Left cardiac atrium (tissue), 4 donors: ENCODE results near the gene FPR1. TPM values are rescaled to one million over a fixed set of nuclear protein-coding genes. Genes with fewer than 3 reads are reported as not detected.
"Not testable (repeated sequence)": the region's sequence is repeated elsewhere in the genome, so short reads cannot be mapped to it uniquely, and the experiment has no call there.

Experiments used
- ATAC-seq, 2 donors: fragments of 200-7000 bp; cut with Tn5 transposase; one replicate each; pipeline ENCODE4 v1.9.1; 2020; ENCODE audit warnings: mild to moderate bottlenecking in 2 of 2, moderate library complexity in 2 of 2
- DNase-seq: peaks from one replicate; pipeline ENCODE4 v3.0.0-alpha.2; 2020
- intact Hi-C, 2 donors: fragments of 100-400 bp; cut with DNase I; formaldehyde crosslinking; loops; one replicate each; pipeline versions ENCODE4 v1.14.1 to v1.15.1; 2022 to 2023
- total RNA-seq, 2 donors: library from RNA; stranded (reverse); fragmentation: NEBNext Ultra II Directional; extraction: Animal tissue kit (Norgen Biotek cat#: 25700); gene quantifications; one replicate each; pipeline ENCODE4 v1.2.1, GENCODE V29; 2021
- donor health status: DM: no; HTN: yes; CAD: no.
- donor health status: DM: no; HTN: yes; CAD: no; lungs with severe emphysema.
- donor health status: DM: yes; HTN: yes; CAD: no.
- donor health status: Dilated cardiomyopathy.

FPR1 gene
- total RNA-seq, 2 donors from 2014 or later: 12.9 to 14.5 TPM

DNA sequence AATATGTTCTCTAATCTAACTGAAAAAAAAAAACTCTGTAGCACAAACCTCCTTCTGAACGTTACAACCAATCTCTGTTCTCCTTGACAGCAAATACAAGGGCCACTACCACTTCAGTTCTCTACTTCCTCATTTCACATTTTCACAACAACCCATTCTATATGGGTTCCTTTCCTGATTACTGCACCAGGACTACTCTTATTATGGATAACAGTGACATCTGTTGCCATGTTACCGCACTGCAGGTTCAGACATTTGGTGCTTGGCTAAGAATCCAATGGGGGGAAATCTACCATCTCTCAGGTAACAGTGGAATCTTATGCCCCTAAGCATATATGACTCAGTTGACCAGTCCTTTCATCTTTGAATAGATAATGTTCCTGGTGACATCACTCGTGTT, 31.7 kb upstream of the FPR1 start:
- ATAC-seq: peak in 1 of 2 donors; percentile 11
- no peak for DNase-seq
- intact Hi-C loops: loop anchor here in 1 of 2 donors (10.0 kb wide), 1 partner anchor 69 kb away; no protein-coding TSS in a partner anchor

DNA sequence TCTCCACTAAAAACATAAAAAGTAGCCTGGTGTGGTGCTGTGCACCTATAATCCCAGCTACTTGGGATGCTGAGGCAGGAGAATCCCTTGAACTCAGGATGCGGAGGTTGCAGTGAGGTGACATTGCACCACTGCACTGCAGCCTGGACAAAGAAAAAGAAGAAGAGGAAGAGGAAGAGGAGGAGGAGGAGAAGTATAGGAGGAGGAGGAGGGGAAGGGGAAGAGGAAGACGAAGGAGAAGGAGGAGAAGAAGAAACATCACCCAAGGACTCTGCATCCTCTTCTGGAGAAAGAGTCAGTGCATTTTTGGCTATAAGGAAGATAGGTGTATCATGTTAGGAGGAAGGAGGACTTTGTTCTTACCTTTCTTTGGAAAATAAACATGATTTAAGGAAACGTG, 30.3 kb upstream of the FPR1 start:
- intact Hi-C loops: loop anchor here in 1 of 2 donors (10.0 kb wide), 1 partner anchor 67 kb away; no protein-coding TSS in a partner anchor
- no peak for DNase-seq

DNA sequence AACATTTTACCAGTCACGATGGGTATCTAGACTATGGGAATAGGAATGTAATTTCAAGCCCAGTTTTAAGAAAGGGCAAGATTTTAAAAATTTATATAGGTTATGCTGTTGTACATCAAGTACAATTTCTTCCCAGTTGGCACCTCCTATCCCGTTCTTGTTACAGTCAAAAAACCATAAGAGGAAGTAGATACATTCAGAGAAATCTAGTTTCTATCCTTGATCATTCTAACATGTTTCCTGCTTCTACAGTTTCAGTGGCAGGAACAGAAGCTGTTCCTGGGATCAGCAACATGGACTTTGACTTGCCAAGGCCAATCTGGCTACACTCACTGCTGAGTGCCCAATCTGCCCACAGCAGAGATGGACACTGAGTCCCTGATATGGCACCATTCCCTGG, 28.6 kb upstream of the FPR1 start:
- ATAC-seq (no peak), DNase-seq (no peak)
- intact Hi-C loops: loop anchor here in 1 of 2 donors (10.0 kb wide), 1 partner anchor 65 kb away; no protein-coding TSS in a partner anchor

More for the DNA sequence above, 30.3 kb upstream of the FPR1 start:
- no peak for ATAC-seq

DNA sequence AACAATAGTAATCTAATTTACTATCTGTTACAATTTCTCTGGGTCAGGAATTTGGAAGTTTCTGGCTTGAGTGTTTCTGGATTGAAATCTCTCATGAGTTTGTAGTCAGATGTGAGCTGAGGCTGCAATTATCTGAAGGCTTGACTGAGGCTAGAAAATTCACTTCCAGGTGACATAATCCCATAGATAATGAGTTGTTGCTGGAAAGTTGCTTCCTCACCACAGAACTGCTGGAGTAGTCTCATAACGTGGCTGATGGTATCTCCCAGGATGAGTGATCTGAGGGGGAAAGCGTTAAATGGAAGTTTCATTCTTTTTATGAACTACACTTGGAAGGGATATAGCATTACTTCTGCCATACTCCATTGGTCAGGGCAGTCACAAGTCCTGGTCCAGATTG, 28.0 kb upstream of the FPR1 start:
- no peak for DNase-seq
- no peak for ATAC-seq
- intact Hi-C loops: loop anchor here in 1 of 2 donors (5.0 to 10.0 kb wide), 2 partner anchors 65 to 307 kb away; no protein-coding TSS in a partner anchor

DNA sequence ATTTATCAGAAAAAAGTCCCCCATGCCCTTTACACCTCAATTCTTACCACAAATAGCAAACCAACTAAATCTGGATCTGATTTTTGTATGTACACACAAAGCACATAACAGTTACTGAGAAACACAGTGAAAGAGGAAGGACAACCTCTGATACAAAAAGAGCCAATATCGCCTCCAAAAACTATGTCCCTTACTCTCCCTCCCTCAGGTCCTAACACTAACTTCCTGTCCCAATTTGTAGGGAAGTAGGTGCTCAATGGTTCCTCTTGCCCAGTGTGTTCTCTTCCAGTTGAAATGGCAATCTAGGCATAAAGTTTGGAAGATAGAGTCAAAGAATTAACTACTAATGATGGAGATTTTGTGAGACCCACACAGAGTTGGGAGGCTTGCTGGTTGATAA, 27.5 kb upstream of the FPR1 start:
- intact Hi-C loops: loop anchor here in 1 of 2 donors (5.0 kb wide), 1 partner anchor 307 kb away; no protein-coding TSS in a partner anchor
- no peak for DNase-seq
- ATAC-seq: no peak

DNA sequence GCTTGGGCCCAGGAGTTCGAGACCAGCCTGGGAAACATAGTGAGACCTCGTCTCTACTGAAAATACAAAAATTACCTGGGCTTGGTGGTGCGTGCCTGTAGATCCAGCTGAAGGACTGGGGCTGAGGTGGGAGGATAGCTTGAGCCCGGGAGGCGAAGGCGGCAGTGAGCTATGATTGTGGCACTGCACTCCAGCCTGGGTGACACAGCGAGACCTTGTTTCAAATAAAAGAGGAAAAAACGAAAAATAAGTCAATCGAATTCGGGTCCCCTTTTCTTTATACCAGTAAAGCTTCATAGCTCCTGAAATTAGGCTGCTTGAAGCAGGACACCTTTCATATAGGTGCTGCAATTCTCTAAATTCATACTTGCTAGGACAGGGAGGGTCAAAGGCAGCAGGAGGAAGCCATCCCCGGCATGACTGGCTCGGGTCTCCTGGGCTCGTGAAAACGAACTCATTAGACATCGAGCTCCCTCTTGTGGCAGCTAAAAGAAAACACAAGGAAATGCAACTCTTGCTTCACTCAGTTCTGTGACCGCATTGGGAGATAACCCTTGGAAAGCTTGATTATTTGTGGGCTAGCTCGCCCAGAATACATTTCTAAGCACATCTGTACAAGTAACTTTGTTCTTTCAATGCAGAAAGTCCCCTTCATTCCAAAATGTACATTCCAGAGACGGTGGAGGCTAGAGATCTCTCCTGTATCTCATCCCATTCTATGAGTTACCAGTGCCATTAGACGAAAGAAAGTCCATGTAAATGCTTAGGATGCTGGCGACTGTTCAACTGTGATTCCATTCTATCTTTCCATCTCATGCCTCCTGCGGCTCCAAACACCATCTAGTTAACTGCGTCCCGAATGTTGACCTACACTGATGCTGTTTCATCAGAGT, 26.1 kb upstream of the FPR1 start:
- ATAC-seq (peak; percentile 94 to 97), DNase-seq (peak; percentile 69)
- intact Hi-C loops: loop anchor here in 1 of 2 donors (5.0 kb wide), 1 partner anchor 306 kb away; no protein-coding TSS in a partner anchor

DNA sequence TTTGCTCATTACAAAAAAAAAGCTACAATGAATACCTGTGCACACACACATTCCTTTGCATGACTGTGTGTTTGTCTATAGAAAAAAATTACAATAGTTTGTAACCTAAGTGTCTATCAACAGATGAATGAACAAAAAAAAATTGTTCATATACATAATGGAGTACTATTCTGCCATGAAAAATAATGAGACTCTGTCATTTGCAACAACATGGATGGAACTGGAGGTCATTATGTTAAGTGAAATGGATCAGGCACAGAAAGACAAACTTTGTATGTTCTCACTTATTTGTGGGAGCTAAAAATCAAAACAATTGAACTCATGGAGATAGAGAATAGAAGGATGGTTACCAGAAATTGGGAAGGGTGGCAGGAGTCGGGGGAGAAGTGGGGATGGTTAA, 24.9 kb upstream of the FPR1 start:
- DNase-seq, ATAC-seq: not testable (repeated sequence)
- intact Hi-C loops: loop anchor here in 1 of 2 donors (5.0 kb wide), 1 partner anchor 304 kb away; no protein-coding TSS in a partner anchor

DNA sequence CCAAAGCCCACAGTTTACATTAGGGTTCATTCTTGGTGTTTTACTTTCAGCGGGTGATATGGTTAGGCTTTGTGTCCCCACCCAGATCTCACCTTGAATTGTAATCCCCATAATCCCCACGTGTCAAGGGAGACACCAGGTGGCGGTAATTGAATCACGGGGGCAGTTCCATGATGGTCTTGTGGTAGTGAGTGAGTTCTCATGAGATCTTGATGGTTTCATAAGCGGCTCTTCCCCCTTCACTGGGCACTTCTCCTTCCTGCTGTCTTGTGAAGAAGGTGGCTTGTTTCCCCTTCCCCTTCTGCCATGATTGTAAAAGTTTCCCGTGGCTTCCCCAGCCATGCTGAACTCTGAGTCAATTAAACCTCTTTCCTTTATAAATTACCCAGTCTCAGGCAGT, 21.3 kb upstream of the FPR1 start:
- intact Hi-C loops: loop anchor here in 1 of 2 donors (5.0 kb wide), 1 partner anchor 44 kb away; no protein-coding TSS in a partner anchor
- ATAC-seq (no peak), DNase-seq (no peak)

DNA sequence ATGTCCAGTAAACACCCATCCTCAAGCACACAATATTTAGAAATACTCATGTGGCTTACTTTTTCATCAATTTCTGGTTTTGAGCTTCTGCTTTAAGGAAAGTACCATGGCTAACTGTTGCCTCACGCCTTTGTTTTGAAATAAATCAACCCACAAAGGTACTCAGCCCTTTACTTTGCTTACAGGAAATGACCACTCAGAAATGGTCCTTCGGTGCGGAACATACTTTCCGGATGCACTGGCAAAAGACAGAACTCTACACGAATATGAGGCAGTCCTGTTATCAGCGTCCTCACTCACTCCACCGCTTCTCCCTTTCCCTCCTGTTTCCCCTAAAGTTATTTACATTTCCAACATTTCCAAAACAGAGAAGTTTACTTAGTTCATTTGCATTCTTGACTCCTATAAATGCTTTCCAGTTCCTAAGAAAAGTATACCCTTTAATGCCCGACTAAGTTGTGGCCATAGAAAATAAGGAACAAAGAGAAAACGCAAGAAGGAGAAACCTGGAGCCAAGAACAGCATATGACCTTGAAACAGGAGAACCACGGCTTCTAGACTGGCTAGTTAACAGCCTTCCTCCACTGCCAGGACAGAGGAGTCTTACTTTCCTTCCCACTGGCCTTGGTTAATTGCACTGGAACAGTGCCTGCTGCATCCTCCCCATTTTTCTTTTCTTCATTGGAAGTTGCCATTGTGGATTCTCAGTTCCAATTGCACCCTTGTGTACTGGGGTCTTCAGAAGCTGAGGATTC, 19.9 kb upstream of the FPR1 start:
- DNase-seq (no peak), ATAC-seq (peak in 1 of 2 donors; percentile 69)
- intact Hi-C loops: loop anchor here in 1 of 2 donors (5.0 kb wide), 1 partner anchor 46 kb away; no protein-coding TSS in a partner anchor

DNA sequence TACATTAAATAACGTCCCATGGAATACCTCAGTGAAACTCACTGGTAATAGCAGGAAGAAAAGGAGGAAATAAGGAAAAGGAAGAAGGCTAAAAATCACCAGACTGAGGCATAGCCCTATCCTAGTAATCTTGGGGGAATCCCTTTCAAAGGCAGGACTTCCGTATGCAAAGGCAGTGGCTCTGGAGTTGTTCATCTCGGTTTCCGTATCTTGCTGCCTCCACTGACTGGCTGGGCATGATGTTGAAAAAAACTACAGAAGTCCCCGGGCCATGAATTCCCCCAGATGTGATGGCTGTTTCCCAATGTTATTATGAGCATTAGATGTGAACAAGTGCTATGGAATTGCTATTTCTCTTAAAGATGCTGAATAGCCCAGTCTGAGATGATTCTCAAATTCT, 14.8 kb upstream of the FPR1 start:
- ATAC-seq (no peak), DNase-seq (no peak)
- intact Hi-C loops: no loop called here

DNA sequence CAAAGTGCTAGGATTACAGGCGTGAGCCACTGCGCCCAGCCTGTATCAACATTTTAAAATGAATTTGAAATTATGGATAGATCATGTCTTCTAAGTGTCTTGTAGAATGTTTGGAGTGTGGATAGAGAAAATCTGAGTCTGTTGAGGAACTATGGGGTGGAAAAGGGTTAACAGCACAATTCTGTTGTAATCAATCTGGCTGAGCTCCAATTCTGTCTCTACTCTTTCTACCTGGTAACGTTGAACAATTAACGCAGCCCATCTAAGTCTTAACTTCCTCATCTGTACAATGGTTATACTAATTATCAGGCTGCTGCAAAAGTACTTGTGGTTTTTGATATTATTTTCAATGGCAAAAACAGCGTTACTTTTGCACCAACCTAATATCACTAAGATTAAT, 13.4 kb upstream of the FPR1 start:
- ATAC-seq (no peak), DNase-seq (no peak)
- intact Hi-C loops: no loop called here

DNA sequence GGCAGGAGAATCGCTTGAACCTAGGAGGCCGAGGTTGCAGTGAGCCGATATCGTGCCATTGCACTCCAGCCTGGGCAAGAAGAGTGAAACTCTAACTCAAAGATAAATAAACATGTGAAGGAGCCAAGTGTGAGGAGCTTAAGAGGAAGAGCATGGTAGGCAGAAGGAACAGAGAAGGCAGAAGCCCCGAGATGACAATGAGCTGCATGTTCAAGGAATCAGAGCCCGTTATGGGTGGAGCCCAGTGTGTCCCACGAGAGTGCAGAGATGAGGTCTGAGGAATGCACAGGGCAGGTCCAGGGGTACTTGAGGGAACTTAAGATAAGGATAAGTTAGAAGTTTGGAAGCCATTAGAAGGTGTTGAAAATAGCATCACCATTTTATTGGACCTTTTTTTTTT, 10.0 kb upstream of the FPR1 start:
- ATAC-seq (no peak), DNase-seq (no peak)

DNA sequence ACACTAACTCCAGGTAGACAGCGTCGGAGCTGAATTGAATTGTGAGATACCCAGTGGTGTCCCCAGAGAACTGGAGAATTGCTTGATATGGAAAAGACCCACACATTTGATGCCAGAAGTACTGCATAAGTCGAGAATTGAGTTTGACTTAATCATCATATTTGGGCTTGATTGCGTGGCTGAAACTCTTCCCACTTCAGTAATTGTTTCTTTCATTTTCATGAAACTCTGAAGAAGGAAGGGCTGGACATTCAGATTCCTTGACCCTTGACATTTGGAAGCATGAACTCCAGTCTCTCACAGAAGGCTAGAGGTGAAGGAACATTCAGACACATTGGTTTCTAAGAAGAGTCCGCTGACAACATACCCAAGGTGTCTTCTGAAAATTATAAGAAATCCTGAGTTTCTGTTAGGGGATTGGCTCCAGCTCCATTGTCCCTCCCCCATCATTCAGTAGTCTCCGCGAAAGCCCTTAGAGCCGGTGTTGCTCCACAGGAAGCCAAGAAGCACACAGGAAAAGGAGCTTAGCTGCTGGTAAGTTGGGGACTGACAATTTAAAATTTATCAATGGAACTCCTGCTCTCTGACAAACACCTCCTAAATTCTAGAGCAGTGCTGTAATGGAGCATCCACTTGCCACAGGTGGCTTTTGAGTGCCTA, 9.1 kb upstream of the FPR1 start, which contains the start of gene FPR2:
FPR2 (plus strand) TSS at position 484 of the 660 bp plus-strand sequence. CDS start 7,479 bp downstream, outside the sequence.
- ATAC-seq: no peak
- DNase-seq: no peak
- intact Hi-C loops: no loop called here

More for the DNA sequence above, 10.0 kb upstream of the FPR1 start:
- intact Hi-C loops: no loop called here

DNA sequence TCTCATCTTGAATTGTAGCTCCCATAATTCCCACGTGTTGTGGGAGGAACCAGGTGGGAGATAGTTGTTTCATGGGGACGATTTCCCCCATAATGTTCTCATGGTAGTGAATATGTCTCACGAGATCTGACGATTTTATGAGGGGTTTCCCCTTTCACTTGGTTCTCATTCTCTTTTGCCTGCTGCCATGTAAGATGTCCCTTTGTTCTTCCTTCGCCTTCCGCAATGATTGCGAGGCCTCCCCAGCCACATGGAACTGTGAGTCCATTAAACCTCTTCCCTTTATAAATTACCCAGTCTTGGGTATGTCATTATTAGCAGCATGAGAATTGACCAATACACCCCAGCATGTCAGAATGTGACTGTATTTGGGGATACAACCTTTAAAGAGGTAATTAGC, 3.9 kb upstream of the FPR1 start:
- no peak for DNase-seq
- ATAC-seq: no peak
- intact Hi-C loops: no loop called here

DNA sequence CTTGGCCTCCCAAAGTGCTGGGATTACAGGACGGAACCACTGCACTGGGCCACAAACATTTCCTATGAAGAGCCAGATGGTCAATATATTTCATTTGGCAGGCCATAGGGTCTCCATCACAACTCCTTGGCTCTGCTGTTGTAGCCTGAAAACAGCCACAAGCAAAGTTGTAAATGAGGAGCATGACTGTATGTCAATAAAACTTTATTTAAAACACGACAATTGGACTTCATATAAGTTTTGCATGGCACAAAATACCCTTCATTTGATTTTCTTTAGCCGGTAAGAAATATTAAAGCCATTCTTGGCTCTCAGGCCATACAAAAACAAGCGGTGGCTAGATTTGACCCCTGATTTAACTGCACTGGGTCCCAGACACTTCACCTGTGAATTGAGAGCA, 3.1 kb upstream of the FPR1 start:
- no peak for ATAC-seq
- intact Hi-C loops: no loop called here
- no peak for DNase-seq

DNA sequence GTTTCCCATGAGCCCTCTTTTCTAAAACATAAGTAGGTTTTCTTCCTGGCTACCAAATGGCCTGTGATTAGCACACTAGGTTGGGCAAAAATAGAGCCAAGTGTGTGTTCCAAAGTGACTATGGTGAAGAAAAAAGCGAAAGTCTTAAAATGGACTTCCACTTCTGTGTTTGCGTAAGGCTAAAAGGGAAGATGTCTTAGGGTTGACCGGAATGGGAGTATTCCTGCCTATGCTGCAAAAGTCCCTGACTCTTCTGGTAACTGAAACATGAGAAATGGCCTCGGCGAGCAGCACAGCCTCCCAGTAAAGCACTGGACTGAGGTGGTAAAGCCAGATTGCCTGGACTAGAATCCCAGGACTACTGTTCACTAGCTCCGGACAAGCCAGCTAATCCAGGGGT, 2.4 kb upstream of the FPR1 start:
- intact Hi-C loops: no loop called here
- peak in 1 of 2 donors; percentile 55 for ATAC-seq
- no peak for DNase-seq

DNA sequence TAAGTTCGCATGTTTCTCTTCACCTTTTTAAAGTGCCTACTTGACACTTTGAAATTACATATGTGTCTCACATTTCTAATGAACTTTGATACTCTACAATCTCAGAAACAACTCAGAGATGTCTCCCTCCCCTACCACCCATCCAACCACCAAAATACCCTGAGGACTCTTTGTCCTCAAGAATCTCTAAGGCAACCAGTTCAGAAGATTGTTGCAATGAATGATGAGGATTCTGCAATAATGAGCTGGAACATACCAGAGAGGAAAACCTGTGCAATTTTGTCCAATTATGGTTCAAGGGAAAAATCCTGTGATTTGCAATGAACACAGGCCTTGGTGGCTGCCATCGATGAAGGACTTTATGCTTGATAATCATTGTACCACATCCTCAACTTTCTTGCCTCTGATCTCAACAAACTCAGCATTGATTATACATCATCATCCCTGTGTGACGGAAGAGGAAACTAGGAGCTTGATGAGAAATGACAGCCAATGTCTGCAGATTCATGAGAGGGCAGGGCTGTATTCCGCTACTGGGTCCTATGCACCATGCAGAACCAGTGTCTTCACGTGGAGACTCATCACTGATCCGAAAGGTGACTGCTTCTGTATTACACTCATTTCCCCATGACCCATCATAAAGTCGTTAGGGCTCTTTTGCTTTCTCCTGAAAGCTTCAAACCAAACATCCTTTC, 1.1 kb downstream of the FPR1 start:
- no peak for DNase-seq
- intact Hi-C loops: no loop called here

DNA sequence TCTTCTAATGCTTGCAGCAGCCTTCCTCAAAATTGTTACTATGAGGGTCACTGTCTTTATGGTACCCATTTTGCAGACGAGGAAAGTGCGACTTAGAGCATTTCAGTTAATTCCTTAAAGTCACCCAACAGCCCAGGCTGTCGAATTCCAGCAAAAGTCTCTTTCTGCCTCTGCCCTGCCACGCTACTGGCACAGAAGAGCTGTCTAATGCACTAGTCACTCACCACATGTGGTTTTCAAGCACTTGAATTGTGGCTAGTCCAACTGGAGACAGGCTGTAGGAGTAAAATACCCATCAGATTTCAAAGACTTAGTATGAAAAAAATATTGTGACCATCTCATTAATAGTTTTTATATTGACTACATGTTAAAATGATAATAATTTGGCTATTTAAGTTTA, 1.7 kb downstream of the FPR1 start:
- DNase-seq (no peak), ATAC-seq (no peak)
- intact Hi-C loops: no loop called here

More for the DNA sequence above, 1.1 kb downstream of the FPR1 start:
- ATAC-seq: no peak
